ENCODE measurements around the gene CALY.

- TF ChIP-seq FOXA1 (IDR thresholded peaks at IDR 0.05) (no peak), PKNOX1 (IDR thresholded peaks at IDR 0.05) (no peak), SUZ12 (IDR thresholded peaks at IDR 0.05) (no peak), HDGF (IDR thresholded peaks at IDR 0.05; ENCODE audit: borderline replicate concordance) (no peak), SP1 (IDR thresholded peaks at IDR 0.05) (no peak), LEF1 (IDR thresholded peaks at IDR 0.05; ENCODE audit: borderline replicate concordance) (no peak), BHLHE40 (IDR thresholded peaks at IDR 0.05; ENCODE audit: borderline replicate concordance) (no peak), NFRKB (IDR thresholded peaks at IDR 0.05) (no peak), TARDBP (IDR thresholded peaks at IDR 0.05) (no peak), FOXM1 (IDR thresholded peaks at IDR 0.05; ENCODE audit: borderline replicate concordance) (no peak), ARNT (IDR thresholded peaks at IDR 0.05) (no peak), ZNF384 (IDR thresholded peaks at IDR 0.05) (no peak), L3MBTL2 (conservative IDR thresholded peaks at IDR 0.05) (no peak), FOXK2 (IDR thresholded peaks at IDR 0.05) (no peak)
These were observed 12.9 kb upstream of the CALY start for GRCh38 chr10:133349577-133350011.
